Activated CD4-positive, alpha-beta T cell treated with anti-CD3 and anti-CD28 coated beads, Interleukin-10, Interleukin-2, amounts not matched to agents 100 ng/mL and 50 ng/mL, durations not matched to agents 16 hours and 8 hours (primary cell): ENCODE results near the gene POMC.
"Not testable (repeated sequence)": the region's sequence is repeated elsewhere in the genome, so short reads cannot be mapped to it uniquely, and the experiment has no call there.

Source experiments
- DNase-seq: peaks from one replicate; pipeline ENCODE4 v3.0.0-alpha.2; 2020

Gene POMC

DNA sequence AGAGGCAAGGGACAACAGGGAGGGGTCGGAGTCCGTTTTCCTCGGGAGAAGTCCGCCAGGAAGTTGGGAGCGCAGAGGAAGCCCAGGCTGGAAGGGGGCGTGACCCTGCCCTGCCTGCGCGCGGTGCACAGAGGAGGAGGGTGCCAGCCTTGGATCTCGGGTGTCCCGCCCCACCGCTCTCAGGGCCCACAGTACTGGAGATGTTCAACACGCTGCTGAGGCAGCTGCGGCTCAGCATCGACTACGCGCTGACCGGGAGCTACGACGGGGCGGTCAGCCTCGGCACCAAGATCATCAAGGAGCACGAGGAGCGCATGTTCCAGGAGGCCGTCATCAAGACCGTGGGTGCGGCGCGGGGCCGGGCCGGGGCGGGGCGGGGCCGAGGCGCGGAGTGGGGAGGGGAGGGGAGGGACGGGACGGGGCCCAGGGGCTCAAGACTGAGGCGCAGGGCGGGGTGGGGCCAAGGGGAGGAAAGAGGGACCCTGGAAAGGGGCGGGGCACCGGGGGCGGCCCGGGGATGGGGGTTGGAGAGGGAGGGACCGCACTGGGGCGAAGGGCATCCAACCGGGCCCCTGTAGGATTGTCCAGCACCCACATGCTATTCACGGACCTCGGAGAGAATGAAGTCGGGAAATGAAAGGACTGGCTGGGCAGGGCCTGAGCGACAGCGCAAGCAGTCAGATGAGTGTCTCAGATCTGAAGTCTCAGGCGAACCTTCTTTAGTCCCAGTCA, 36.6 kb downstream of the POMC start:
- DNase-seq, result no peak

GRCh38 chr2:25131253-25131566, 37.2 kb downstream of the POMC start:
- DNase-seq, result no peak

DNA sequence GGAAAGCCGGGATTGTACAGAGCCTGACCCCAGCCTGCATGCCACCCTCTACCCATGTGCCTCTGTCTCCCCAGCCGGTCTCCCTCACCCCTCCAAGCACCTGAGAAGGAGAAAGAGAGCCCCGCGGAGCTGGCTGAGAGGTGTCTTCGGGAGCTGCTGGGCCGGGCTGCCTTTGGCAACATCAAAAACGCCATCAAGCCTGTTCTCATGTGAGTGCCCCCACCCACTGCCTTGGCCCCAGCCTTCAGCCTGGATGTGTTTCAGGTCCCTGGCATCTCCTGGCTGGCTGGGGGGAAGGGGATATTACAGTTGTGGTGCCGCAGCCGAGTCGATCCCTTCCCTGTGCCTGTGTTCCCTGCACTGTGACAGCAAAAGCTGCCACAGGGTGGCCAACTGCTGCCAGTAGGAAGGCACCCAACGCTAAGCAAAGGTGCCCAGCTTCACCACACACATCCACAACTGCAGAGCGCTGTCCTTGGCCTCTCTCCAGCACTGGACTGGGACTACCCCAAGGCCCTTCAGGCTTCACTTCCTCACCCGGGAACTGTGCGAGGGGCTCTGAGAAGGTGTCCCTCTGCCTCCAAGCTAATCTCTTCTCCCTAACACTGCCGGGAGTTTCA, 38.4 kb downstream of the POMC start:
- no peak for DNase-seq

GRCh38 chr2:25127646-25128045, 40.7 kb downstream of the POMC start:
- DNase-seq, result no peak

- DNase-seq, result not testable (repeated sequence)
Observed at GRCh38 chr2:25127071-25127470, 41.3 kb downstream of the POMC start.

- DNase-seq, result no peak
Observed at GRCh38 chr2:25125976-25126375, 42.4 kb downstream of the POMC start.

GRCh38 chr2:25125189-25125588, 43.2 kb downstream of the POMC start:
- no peak for DNase-seq

GRCh38 chr2:25123682-25124081, 44.7 kb downstream of the POMC start:
- no peak for DNase-seq

DNA sequence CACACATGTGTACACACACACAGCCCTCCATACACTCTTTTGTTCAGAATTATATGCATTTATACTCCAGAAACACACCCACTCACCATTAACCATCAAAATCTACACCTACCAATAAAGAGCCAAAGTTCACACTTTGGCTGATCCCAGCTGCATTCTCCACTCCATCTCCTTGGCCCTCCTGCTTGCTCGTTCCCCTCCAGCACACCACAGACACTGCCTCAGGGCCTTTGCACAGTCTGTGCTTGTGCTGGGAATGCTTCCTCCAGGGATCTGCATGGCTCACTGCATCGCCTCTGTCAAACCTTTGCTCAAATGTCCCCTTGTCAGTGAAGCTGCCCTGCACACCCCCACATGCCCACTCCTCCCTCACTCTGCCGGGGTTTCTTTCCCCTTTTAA, 46.0 kb downstream of the POMC start:
- DNase-seq, result no peak

DNA sequence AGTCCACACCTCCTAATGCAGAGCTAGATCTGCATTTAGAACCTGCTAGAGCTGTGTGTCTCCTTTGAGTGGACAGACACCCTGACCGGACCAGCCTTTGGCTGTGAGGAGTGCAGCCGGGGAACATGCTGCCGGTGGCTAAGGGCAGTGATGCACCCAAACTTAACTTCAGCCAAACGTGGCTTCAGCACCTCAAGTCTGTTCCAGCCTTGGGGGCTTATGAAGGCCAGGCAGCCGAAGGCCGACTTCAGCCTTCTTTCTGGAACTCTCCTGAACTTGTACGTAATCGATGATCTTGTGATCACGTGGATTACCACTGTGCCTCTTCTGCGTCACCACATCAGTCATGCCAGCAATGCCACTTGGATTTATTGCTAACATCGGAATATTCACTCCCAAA, 49.1 kb downstream of the POMC start:
- no peak for DNase-seq

DNA sequence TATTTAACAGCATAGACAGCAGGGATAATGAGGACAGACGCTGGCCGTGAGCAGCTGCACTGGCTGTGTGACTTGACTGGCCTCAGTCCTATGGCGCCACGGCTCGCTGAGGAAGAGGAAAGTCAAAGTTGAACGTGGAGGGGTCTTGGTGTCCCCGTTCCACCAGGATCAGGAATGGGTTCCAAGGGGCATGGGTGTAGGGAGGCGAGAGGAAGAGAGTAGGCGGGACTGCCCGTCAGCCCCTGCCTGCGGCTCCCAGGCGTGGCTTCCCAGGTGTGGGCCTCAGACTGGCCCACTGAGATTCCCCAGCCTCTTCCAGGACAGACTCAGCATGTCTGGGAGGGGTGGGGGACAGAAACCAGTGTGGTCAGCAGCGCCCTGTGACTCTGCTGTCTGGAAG, 51.4 kb downstream of the POMC start:
- no peak for DNase-seq

DNA sequence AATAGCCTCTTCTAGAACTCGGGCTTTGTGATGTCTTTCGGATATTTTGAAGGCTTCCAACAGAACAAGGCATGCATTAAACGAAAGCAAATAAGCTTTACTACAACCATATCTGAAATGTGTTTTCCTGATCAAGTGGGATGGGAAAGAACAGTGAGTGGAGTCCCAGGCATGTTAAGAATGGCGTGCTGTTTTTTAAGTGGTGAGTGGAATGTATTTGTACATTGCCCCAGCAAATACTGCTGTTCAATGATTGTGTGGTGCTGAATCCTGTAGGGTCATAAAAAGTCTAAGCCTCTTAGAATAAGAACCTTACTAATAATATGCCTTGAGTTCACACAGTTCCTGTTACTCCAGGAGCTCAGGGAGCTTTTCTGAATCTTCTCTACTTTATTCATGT, 52.5 kb downstream of the POMC start:
- DNase-seq, result no peak

- DNase-seq, result no peak
Observed at GRCh38 chr2:25115249-25115883, 53.0 kb downstream of the POMC start.

DNA sequence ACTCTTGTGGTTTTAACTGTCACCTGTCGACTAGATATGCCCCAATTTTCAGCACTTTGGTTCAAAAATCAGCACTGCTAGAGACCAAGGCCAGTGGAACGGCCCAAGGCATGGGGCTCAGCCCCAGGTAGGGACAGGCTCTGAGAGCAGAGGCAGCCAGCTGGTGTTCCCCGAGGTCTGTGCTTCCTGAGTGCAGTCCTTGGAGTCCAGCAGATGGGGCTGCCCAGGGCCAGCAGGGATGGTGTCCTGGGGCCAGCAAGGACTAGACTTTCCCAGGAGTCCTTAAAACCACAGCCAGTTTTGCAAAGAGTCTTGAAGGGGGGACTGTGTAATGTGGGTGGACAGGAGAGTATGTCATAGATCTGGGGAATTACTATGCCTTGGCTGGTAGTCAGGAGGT, 56.3 kb downstream of the POMC start:
- DNase-seq, result no peak
